Omental fat pad (tissue), 4 donors: ENCODE data around the gene NUBP1. TPM values are rescaled to one million over a fixed set of nuclear protein-coding genes. Genes with fewer than 3 reads are reported as not detected.
"Not testable (repeated sequence)": the region's sequence is repeated elsewhere in the genome, so short reads cannot be mapped to it uniquely, and the experiment has no call there.

ENCODE experiments used
- ATAC-seq: fragments of 150-250 bp; one replicate; pipeline ENCODE4 v1.9.1; 2016; ENCODE audit warnings: mild to moderate bottlenecking, moderate library complexity; ENCODE audit not compliant: low FRiP score
- DNase-seq: peaks from one replicate; pipeline ENCODE4 v3.0.0-alpha.2; 2019; ENCODE audit warnings: low spot score
- total RNA-seq, 4 donors: library from RNA; depleted of rRNA; stranded (reverse); fragments of >200 nt; gene quantifications; one replicate each; pipeline ENCODE4 v1.1.0, GENCODE V29; 2016
- TF ChIP-seq, protein P1 (sequence below), 3 donors: fragments of 450-650 bp; IDR thresholded peaks; one replicate each; pipeline ENCODE4 v1.5.1; 2016 to 2017; ENCODE audit warnings: antibody characterized with exemption in 3 of 3, mild to moderate bottlenecking in 3 of 3, moderate library complexity in 2 of 3

The NUBP1 gene
- total RNA-seq, 4 donors from 2014 or later, result 22.0 to 31.7 (median 22.4) TPM

GRCh38 chr16:10776280-10776679 lies 32.6 kb downstream of the NUBP1 start:
- ATAC-seq, result no peak
- no peak for DNase-seq
- TF ChIP-seq, protein P1, sequence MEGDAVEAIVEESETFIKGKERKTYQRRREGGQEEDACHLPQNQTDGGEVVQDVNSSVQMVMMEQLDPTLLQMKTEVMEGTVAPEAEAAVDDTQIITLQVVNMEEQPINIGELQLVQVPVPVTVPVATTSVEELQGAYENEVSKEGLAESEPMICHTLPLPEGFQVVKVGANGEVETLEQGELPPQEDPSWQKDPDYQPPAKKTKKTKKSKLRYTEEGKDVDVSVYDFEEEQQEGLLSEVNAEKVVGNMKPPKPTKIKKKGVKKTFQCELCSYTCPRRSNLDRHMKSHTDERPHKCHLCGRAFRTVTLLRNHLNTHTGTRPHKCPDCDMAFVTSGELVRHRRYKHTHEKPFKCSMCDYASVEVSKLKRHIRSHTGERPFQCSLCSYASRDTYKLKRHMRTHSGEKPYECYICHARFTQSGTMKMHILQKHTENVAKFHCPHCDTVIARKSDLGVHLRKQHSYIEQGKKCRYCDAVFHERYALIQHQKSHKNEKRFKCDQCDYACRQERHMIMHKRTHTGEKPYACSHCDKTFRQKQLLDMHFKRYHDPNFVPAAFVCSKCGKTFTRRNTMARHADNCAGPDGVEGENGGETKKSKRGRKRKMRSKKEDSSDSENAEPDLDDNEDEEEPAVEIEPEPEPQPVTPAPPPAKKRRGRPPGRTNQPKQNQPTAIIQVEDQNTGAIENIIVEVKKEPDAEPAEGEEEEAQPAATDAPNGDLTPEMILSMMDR (IDR thresholded peaks at IDR 0.05), result no peak

DNA sequence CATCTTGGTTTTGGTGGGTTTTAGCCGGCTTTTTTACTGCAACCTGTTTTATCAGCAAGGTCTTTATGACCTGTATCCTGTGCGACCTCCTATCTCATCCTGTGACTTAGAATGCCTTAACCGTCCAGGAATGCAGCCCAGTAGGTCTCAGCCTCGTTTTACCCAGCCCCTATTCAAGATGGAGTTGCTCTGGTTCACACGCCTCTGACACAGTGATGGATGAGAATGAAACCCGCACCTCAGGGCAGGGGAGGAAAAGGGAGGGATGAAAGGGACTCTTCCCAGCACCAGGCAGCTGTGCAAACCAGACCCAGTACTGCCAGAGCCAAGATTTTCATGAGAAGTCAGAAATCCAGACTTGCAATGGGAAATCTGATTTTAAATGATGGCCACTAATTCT lies 33.3 kb downstream of the NUBP1 start:
- DNase-seq, ATAC-seq: not testable (repeated sequence)

DNA sequence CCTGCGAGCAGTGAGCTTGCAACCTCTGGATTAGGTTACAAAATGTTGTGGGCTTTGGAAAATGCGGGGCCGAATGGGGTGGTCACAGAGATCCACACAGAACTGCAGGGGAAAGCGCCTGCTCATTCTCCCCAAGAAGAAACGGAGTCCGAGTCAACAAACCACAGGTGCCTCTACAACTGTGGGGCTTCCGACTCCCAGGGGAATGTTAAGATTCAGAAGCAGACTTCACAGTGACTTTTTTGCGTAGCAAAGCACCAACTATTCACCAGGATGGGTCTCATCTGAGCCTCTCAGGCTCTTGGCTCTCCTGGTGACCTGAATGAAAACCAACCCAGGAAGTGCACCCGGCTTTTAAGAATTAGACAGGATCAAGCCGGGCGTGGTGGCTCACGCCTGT lies 33.7 kb downstream of the NUBP1 start:
- TF ChIP-seq, protein P1 (IDR thresholded peaks at IDR 0.05), result no peak
- ATAC-seq, result no peak
- no peak for DNase-seq

- DNase-seq, ATAC-seq: not testable (repeated sequence)
Measured at GRCh38 chr16:10779908-10780307, 36.3 kb downstream of the NUBP1 start.

- DNase-seq (no peak), ATAC-seq (no peak)
- TF ChIP-seq, protein P1 (IDR thresholded peaks at IDR 0.05), result no peak
Measured at GRCh38 chr16:10780628-10781027, 37.0 kb downstream of the NUBP1 start.

- no peak for ATAC-seq
- TF ChIP-seq, protein P1 (IDR thresholded peaks at IDR 0.05), result no peak
- no peak for DNase-seq
Measured at GRCh38 chr16:10782628-10783027, 39.0 kb downstream of the NUBP1 start.

- ATAC-seq (no peak), DNase-seq (no peak)
- TF ChIP-seq, protein P1 (IDR thresholded peaks at IDR 0.05), result no peak
Measured at GRCh38 chr16:10787304-10787703, 43.7 kb downstream of the NUBP1 start.

- not testable (repeated sequence) for ATAC-seq, DNase-seq
Measured at GRCh38 chr16:10788630-10789029, 45.0 kb downstream of the NUBP1 start.

- ATAC-seq, result no peak
- DNase-seq, result no peak
- TF ChIP-seq, protein P1 (IDR thresholded peaks at IDR 0.05), result no peak
Measured at GRCh38 chr16:10791048-10791447, 47.4 kb downstream of the NUBP1 start.
